GM19468 (cell line): Measurements from ENCODE around the gene CAPN12.

Experiments used
- ATAC-seq: cut with Tn5 transposase; IDR thresholded peaks from one replicate; pipeline ENCODE4 v1.9.1; 2021; ENCODE audit warnings: mild to moderate bottlenecking, moderate library complexity, moderate number of reproducible peaks; ENCODE audit not compliant: unreplicated experiment; ENCODE audit errors: extremely low read depth

CAPN12 gene

GRCh38 chr19:38727306-38727867, 16.9 kb downstream of the CAPN12 start:
- no peak for ATAC-seq

GRCh38 chr19:38726761-38727301, 17.4 kb downstream of the CAPN12 start:
- ATAC-seq = no peak

DNA sequence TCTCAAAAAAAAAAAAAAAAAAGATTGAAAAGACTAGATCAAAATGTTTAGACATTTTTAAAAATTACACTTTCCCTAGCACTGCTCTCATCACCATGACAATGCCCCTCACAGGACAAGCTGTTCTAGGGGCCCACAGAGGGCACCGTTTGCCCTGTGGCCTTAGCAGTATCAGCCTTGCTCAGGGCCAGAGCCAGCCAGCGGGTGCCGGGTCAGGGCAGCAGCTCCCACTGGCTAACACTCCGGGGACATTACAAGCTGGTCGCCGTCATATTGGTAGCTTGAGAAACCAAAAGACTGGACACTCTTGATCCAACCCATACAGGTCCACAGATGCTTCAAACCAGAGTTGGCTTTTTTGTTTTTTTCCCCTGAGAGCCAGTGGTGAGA, 18.0 kb downstream of the CAPN12 start:
- no peak for ATAC-seq

DNA sequence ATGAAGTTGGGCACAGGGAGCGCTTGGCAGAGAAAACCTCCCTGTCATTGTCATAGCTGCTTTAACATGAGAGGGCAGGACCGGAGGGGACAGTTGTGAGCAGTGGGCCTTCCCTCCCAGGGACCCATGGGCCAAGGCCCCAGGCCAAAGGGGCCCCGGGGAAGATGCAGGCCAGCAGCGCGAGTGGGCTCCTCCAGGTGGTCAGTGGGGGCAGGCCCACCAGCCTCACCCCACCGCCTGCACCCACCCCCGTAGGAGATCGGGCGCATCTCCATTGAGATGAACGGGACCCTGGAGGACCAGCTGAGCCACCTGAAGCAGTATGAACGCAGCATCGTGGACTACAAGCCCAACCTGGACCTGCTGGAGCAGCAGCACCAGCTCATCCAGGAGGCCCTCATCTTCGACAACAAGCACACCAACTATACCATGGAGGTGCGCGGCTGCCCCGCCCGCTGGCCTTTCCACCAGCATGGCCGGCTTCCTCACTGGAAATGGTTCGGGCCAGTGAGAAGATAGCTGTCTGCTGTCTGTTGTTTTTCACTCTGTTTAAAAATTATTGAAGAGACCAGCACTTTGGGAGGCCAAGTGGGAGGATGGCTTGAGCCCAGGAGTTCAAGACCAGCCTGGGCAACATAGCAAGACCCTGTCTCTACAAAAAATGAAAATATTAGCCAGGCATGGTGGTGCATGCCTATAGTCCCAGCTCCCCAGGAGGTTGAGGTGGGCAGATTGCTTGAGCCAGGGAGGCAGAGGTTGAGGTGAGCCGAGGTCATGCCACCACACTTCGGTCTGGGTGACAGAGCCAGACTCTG, 18.6 kb downstream of the CAPN12 start:
- no peak for ATAC-seq

GRCh38 chr19:38723990-38724854, 20.1 kb downstream of the CAPN12 start:
- ATAC-seq = no peak

DNA sequence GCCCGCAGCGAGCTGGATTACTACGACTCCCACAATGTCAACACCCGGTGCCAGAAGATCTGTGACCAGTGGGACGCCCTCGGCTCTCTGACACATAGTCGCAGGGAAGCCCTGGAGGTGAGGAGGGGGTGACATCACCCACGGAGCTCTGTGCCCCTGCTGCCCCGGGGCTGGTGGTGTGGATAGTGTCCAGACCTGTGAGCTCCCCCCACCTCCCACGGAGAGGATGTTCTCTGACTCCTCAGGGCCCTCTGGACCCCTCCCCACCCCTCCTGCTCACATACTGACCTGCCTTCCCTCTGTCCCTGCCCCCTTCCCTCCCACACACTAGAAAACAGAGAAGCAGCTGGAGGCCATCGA, 20.7 kb downstream of the CAPN12 start:
- ATAC-seq = no peak

DNA sequence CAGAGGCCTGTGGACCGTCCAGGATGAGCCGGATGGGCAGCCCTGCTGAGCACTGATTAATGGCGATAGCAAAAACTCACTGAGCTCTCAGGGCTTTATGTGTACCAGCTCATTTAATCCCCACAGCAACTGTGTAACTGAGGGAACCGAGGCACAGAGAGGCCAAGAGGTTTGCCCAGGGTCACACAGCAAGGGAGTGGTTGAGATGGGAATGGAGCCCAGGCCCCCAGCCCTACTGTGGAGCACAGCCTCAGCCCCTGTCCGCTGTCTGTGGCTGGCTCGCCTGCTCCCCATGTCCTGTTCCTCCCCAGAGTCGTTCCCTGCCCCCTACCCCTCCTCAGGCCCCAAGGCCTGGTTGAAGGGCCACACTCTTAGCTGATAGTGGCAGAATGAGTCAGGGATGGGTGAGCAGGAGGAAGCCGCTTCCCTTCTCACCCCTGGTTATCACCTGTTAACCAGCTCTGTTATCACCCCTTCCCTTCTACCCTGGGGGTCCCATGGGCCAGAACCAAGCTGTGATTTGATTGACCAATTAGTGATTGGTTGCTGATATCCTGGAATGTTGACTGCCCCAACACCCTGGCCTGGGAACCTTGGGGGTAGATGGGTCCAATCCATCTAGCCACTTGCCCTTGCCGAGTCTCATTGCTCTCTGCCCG, 21.2 kb downstream of the CAPN12 start:
- ATAC-seq = no peak

DNA sequence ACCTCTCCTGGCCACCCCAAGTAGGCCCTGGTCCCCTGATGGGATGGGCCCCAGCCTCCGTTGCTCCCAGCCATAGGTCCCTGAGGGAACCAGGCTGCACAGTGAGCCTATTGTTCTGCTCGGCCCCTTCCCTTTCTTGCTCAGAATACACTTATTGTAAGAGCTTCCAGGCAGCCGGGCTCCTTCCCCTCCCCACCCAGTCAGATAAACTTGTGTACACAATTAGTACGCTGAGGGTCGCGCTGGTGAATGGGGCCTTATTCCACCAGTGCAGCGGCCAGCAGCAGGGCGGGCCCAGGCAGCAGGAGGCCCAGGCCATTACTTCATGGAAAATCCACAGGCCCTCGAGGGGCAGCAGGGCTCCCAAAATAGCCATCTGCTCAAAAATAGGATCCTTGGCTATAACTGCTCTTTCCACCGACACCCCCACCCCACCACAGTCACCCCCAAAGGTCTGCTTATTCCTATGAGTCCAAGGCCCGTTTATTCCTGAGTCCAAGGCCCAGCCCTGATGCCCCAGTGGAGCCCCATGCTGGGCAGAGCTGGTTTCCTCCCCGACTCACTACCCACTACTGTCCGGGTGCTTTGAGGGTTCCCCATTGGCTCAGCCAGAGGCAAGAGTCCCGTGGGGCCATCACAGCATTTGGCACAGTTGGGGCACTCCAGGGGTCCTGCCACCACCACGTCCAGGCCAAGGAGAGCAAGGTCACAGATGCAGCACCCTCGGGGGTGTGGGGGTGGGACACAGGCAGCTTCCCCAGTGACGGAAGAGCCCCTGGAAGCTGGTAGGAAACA, 22.1 kb downstream of the CAPN12 start:
- ATAC-seq = no peak

DNA sequence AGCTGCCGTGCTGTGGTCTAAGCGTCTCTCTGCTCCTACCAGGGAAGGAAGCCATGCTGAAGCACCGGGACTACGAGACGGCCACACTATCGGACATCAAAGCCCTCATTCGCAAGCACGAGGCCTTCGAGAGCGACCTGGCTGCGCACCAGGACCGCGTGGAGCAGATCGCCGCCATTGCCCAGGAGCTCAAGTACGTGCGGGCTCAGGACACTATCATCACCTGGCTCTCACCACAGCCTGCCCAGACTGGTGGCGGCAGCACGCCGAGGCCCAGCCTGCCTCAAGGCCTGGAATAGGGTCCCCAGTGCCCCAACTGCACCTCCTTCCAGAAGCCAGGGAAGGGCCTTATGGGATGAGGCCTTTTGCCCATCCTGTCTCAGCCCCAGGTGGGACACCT, 22.8 kb downstream of the CAPN12 start:
- no peak for ATAC-seq

- no peak for ATAC-seq
These were observed 23.6 kb downstream of the CAPN12 start for GRCh38 chr19:38720559-38721236.

- ATAC-seq = no peak
These were observed 24.3 kb downstream of the CAPN12 start for GRCh38 chr19:38719761-38720558.

DNA sequence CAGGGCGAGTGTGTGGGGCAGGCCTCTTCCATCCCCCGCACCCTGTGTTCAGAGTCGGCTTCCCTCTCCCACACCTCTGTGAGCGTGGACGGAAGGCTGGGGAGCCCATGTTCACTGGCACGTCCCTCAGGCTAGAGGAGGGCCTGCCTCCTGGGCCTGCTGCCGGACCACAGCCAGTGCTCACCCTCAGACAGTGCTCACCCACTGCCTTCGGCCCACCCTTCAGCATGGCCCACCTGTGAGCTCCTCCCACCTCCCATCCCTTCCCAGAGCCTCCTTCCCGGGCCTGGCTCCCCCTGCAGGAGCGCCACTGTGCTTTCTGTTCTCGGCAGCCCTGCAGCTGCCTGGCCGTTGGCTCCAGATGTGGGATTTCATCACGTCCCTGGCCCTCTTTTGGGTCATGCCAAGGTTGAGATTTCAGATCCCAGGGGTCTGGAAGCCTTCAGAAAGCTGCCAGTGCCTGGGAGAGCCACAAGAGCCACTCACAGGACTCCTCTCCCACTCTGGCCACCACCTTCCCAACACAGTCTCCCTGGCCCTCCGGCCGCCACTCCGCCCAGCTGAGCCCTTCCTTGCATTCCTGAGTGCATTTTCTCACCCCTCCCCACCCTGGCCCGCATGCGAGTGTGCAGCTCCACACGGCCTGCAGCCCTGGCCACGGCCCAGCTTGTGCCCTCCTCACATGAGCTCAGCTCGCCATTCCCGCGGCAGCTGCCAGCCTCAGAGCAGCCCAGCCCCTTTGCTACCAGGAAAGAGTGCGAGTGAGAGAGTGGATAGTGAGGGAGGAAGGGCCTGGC, 25.3 kb downstream of the CAPN12 start:
- no peak for ATAC-seq

GRCh38 chr19:38717855-38718254, 26.4 kb downstream of the CAPN12 start:
- ATAC-seq = no peak

GRCh38 chr19:38717051-38717450, 27.2 kb downstream of the CAPN12 start:
- ATAC-seq = no peak

DNA sequence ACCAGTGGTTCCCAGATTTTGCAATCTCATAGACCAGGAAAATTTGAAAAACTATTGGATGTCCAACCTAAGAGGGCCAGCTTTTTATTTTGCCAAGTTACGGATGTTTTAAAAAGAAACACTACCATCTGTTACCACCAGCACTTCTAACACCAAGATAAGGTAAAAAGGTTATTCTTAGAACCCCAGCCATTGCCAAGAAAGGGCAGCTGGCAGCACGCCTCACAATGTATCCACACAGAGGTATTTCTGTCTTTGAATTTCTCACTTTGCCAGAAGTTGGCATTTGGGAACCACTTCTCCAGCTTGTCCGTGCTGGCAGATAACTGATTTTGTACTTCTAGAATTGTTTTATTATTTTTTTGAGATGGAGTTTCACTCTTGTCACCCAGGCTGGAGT, 28.7 kb downstream of the CAPN12 start:
- ATAC-seq = no peak

DNA sequence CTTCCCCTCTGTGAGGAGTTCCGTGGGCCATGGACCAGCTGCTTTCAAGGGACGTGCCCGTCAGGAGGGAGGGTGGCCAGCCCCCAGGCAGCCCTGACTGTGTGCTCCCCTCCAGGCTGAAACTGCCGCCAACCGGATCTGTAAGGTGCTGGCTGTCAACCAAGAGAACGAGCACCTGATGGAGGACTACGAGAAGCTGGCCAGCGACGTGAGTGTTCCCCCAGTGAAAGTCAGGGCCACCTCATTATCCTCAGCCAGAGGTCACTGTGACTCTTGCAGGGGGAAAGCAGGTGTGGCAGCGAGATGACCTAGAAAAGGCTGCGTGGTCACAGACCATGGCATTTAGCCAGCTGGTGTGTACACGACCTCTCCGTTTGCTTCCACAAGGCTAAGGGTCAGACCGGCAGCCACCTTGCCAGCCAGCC, 29.9 kb downstream of the CAPN12 start:
- ATAC-seq = no peak

- no peak for ATAC-seq
These were observed 30.4 kb downstream of the CAPN12 start for GRCh38 chr19:38713865-38714264.
